ENCODE results near the gene VIPR2.

VIPR2 gene

DNA sequence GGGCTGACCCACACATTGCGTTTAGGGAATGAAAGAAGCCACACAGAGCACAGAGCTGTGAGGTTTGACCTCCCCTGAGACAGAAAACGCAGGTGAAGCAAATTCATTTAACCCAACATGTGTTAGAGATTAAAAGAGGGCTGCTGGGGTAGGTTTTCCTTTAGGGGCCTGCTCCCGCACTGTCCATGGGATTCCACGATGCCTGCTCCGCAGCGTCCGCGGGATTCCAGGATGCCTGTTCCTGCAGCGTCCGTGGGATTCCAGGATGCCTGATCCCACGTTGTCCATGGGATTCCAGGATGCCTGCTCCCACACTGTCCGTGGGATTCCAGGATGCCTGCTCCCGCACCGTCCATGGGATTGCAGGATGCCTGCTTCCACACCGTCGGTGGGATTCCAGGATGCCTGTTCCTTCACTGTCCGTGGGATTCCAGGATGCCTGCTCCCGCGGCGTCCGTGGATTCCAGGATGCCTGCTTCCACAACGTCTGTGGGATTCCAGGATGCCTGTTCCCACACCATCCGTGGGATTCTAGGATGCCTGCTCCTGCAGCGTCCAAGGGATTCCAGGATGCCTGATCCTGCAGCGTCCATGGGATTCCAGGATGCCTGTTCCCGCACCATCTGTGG, 78.7 kb downstream of the VIPR2 start:
- DNase-seq, result peak; percentile 33
- Histone ChIP-seq H3K9ac (ENCODE audit: low read length) (no peak overlapping the region), H3K4me1 (ENCODE audit: low read length) (no peaks in the 10 kb centered on the region), H3K9me2 (replicated peaks; ENCODE audit: insufficient read depth, low read length) (no peaks in the 10 kb centered on the region), H2AFZ (ENCODE audit: low read length) (0 out of 2 replicates have a peak overlapping the region, but pooled peaks have one; percentile 1), H3K9me3 (replicated peaks; ENCODE audit: insufficient read depth, low read length) (no peaks in the 10 kb centered on the region), H3K79me2 (ENCODE audit: low read length) (no peaks in the 10 kb centered on the region), H3K27me3 (replicated peaks; ENCODE audit: insufficient read depth, low read length) (no peaks in the 10 kb centered on the region), H3F3A (ENCODE audit: insufficient read depth, low read length) (no peaks in the 10 kb centered on the region), H3K36me3 (replicated peaks; ENCODE audit: insufficient read depth, low read length) (no peaks in the 10 kb centered on the region), H3K27ac (ENCODE audit: low read length) (no peak overlapping the region), H3K4me2 (ENCODE audit: low read depth, low read length) (peak overlapping the region; percentile 21), H3K4me3 (ENCODE audit: low read length) (no peak overlapping the region), H4K20me1 (ENCODE audit: insufficient read depth, low read length) (no peaks in the 10 kb centered on the region)
- TF ChIP-seq EZH2phosphoT487 (IDR thresholded peaks at IDR 0.05; ENCODE audit: low read length), result no peak
- no peak for TF ChIP-seq EZH2 (optimal IDR thresholded peaks at IDR 0.05; ENCODE audit: low read depth, low read length)
- TF ChIP-seq CTCF (IDR thresholded peaks at IDR 0.05; ENCODE audit: low read length), result no peak

GRCh38 chr7:159064816-159065510, 79.7 kb downstream of the VIPR2 start:
- no peaks in the 10 kb centered on the region for H3F3A ChIP-seq (ENCODE audit: insufficient read depth, low read length)
- H3K4me1 ChIP-seq (ENCODE audit: low read length), result no peaks in the 10 kb centered on the region
- H2AFZ ChIP-seq (ENCODE audit: low read length), result 0 out of 2 replicates have a peak overlapping the region, but pooled peaks have one; percentile 1
- no peaks in the 10 kb centered on the region for H3K36me3 ChIP-seq (replicated peaks; ENCODE audit: insufficient read depth, low read length)
- no peaks in the 10 kb centered on the region for H3K27me3 ChIP-seq (replicated peaks; ENCODE audit: insufficient read depth, low read length)
- no peak overlapping the region for H3K9ac ChIP-seq (ENCODE audit: low read length)
- H4K20me1 ChIP-seq (ENCODE audit: insufficient read depth, low read length), result no peaks in the 10 kb centered on the region
- H3K9me3 ChIP-seq (replicated peaks; ENCODE audit: insufficient read depth, low read length), result no peaks in the 10 kb centered on the region
- peak overlapping the region; percentile 21 for H3K4me2 ChIP-seq (ENCODE audit: low read depth, low read length)
- no peak overlapping the region for H3K4me3 ChIP-seq (ENCODE audit: low read length)
- no peak overlapping the region for H3K27ac ChIP-seq (ENCODE audit: low read length)
- DNase-seq, result no peak
- no peaks in the 10 kb centered on the region for H3K9me2 ChIP-seq (replicated peaks; ENCODE audit: insufficient read depth, low read length)
- no peaks in the 10 kb centered on the region for H3K79me2 ChIP-seq (ENCODE audit: low read length)
- TF ChIP-seq EZH2 (optimal IDR thresholded peaks at IDR 0.05; ENCODE audit: low read depth, low read length), result no peak
- no peak for TF ChIP-seq CTCF (IDR thresholded peaks at IDR 0.05; ENCODE audit: low read length)
- TF ChIP-seq EZH2phosphoT487 (IDR thresholded peaks at IDR 0.05; ENCODE audit: low read length), result no peak

DNA sequence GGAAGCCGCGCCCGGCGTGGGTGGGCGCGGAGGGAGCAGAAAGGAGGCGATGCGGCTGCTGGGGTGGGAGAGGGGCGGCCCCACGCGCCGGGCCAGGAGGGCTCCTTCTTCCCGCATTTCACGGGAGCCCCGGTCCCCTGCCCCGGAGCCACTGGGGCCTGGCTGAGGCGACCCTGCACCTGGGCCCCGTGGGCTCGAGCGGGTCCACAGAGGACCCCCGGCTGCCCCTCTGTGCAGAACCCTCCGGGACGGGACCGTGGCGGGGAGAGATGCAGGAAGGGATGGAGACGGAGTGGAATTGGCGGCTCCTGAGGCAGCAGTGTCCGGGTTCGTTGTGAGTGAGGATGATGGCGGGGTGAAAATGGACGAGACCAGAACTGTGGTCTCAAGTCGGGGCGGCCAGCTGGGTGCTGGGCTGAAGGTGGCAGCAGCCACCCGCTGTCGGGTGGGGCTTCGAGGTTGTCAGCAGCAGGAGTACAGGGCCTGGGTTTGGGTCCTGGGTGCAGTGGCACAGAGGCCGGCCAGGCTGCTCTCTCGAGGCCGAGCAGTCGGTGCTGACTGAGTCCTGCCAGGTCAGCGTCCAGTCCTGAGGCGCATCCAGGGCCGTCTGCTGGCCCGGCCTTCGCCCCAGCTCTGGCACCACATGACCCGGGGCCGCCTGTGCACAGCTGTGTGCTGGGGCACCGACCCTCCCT, 80.4 kb downstream of the VIPR2 start:
- H3F3A ChIP-seq (ENCODE audit: insufficient read depth, low read length), result no peaks in the 10 kb centered on the region
- no peaks in the 10 kb centered on the region for H4K20me1 ChIP-seq (ENCODE audit: insufficient read depth, low read length)
- H3K36me3 ChIP-seq (replicated peaks; ENCODE audit: insufficient read depth, low read length), result no peaks in the 10 kb centered on the region
- H3K27ac ChIP-seq (ENCODE audit: low read length), result no peak overlapping the region
- DNase-seq, result no peak
- H3K9me3 ChIP-seq (replicated peaks; ENCODE audit: insufficient read depth, low read length), result no peaks in the 10 kb centered on the region
- H3K9me2 ChIP-seq (replicated peaks; ENCODE audit: insufficient read depth, low read length), result no peaks in the 10 kb centered on the region
- H3K79me2 ChIP-seq (ENCODE audit: low read length), result no peaks in the 10 kb centered on the region
- no peak overlapping the region for H3K4me3 ChIP-seq (ENCODE audit: low read length)
- no peaks in the 10 kb centered on the region for H3K4me1 ChIP-seq (ENCODE audit: low read length)
- no peak overlapping the region for H3K4me2 ChIP-seq (ENCODE audit: low read depth, low read length)
- no peaks in the 10 kb centered on the region for H3K27me3 ChIP-seq (replicated peaks; ENCODE audit: insufficient read depth, low read length)
- no peak overlapping the region for H2AFZ ChIP-seq (ENCODE audit: low read length)
- no peak overlapping the region for H3K9ac ChIP-seq (ENCODE audit: low read length)
- TF ChIP-seq EZH2phosphoT487 (IDR thresholded peaks at IDR 0.05; ENCODE audit: low read length), result no peak
- TF ChIP-seq CTCF (IDR thresholded peaks at IDR 0.05; ENCODE audit: low read length), result no peak
- no peak for TF ChIP-seq EZH2 (optimal IDR thresholded peaks at IDR 0.05; ENCODE audit: low read depth, low read length)

Measured in MM.1S (cell line).